ENCODE measurements around the gene BCAS3.

GRCh38 chr17:61436273-61436672, 758.6 kb downstream of the BCAS3 start:
- TF ChIP-seq CTCF (IDR thresholded peaks at IDR 0.05) = no peak
- TF ChIP-seq ZFX (IDR thresholded peaks at IDR 0.05; ENCODE audit: borderline replicate concordance) = no peak
